ENCODE measurements around the gene LYPD1. TPM values are rescaled to one million over a fixed set of nuclear protein-coding genes. Genes with fewer than 3 reads are reported as not detected.

LYPD1 gene
- total RNA-seq, 1 donor from 2014 or later = not detected

- Histone ChIP-seq H3K27ac (no peak overlapping the region), H3K4me1 (no peaks in the 10 kb centered on the region), H3K9me3 (no peaks in the 10 kb centered on the region), H3K27me3 (no peaks in the 10 kb centered on the region), H3K36me3 (no peaks in the 10 kb centered on the region), H3K4me3 (no peak overlapping the region)
- DNase-seq (ENCODE audit: low spot score in 2 of 2) = no peak
- intact Hi-C loops (cut with DNase I) = no loop called here
- TF ChIP-seq CTCF (IDR thresholded peaks at IDR 0.05) = no peak
Observed at GRCh38 chr2:132597831-132598230, 72.2 kb downstream of the LYPD1 start.

- no peaks in the 10 kb centered on the region for H3K36me3 ChIP-seq
- no peak for TF ChIP-seq CTCF (IDR thresholded peaks at IDR 0.05)
- no peak overlapping the region for H3K4me3 ChIP-seq
- DNase-seq (ENCODE audit: low spot score in 2 of 2) = no peak
- no peak overlapping the region for H3K27ac ChIP-seq
- no peaks in the 10 kb centered on the region for H3K27me3 ChIP-seq
- intact Hi-C loops (cut with DNase I) = no loop called here
- H3K9me3 ChIP-seq = no peaks in the 10 kb centered on the region
- no peaks in the 10 kb centered on the region for H3K4me1 ChIP-seq
Observed at GRCh38 chr2:132597166-132597565, 72.8 kb downstream of the LYPD1 start.

GRCh38 chr2:132595693-132596092 lies 74.3 kb downstream of the LYPD1 start:
- Histone ChIP-seq H3K27me3 (no peaks in the 10 kb centered on the region), H3K27ac (no peak overlapping the region), H3K9me3 (no peaks in the 10 kb centered on the region), H3K4me3 (no peak overlapping the region), H3K4me1 (no peaks in the 10 kb centered on the region), H3K36me3 (no peaks in the 10 kb centered on the region)
- intact Hi-C loops (cut with DNase I) = no loop called here
- no peak for TF ChIP-seq CTCF (IDR thresholded peaks at IDR 0.05)
- DNase-seq (ENCODE audit: low spot score in 2 of 2) = no peak

GRCh38 chr2:132595186-132595585 lies 74.8 kb downstream of the LYPD1 start:
- no peak for DNase-seq (ENCODE audit: low spot score in 2 of 2)
- Histone ChIP-seq H3K27me3 (no peaks in the 10 kb centered on the region), H3K36me3 (no peaks in the 10 kb centered on the region), H3K4me3 (no peak overlapping the region), H3K27ac (no peak overlapping the region), H3K4me1 (no peaks in the 10 kb centered on the region), H3K9me3 (no peaks in the 10 kb centered on the region)
- no peak for TF ChIP-seq CTCF (IDR thresholded peaks at IDR 0.05)
- intact Hi-C loops (cut with DNase I) = no loop called here

Data from ascending aorta (tissue), 2 donors.